Measurements from ENCODE around the gene ST3GAL3.
A peak's percentile ranks its signal among the peaks of the same experiment; 100 is the strongest.

Gene ST3GAL3

DNA sequence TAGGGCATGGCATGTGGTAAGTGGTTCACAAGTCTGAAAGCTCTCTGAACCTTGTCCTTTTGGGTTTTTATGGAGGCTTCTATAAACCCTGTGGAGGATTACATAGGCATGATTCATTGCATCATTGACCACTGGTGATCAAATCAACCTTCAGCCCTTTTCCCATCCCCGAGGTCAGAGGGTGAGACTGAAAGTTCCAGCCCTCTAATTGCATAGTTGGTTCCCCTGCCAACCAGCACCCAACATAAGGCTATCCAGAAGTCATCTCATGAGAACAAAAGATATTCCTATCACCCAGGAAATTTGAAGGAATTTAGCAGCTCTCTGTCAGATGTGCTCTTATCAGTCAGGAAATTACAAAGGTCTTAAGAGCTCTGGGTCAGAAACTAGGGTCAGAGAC is 136.8 kb downstream of the ST3GAL3 start:
- TF ChIP-seq, protein P1, sequence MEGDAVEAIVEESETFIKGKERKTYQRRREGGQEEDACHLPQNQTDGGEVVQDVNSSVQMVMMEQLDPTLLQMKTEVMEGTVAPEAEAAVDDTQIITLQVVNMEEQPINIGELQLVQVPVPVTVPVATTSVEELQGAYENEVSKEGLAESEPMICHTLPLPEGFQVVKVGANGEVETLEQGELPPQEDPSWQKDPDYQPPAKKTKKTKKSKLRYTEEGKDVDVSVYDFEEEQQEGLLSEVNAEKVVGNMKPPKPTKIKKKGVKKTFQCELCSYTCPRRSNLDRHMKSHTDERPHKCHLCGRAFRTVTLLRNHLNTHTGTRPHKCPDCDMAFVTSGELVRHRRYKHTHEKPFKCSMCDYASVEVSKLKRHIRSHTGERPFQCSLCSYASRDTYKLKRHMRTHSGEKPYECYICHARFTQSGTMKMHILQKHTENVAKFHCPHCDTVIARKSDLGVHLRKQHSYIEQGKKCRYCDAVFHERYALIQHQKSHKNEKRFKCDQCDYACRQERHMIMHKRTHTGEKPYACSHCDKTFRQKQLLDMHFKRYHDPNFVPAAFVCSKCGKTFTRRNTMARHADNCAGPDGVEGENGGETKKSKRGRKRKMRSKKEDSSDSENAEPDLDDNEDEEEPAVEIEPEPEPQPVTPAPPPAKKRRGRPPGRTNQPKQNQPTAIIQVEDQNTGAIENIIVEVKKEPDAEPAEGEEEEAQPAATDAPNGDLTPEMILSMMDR (conservative IDR thresholded peaks at IDR 0.05) = no peak
- no peak for TF ChIP-seq ZFX (IDR thresholded peaks at IDR 0.05)

DNA sequence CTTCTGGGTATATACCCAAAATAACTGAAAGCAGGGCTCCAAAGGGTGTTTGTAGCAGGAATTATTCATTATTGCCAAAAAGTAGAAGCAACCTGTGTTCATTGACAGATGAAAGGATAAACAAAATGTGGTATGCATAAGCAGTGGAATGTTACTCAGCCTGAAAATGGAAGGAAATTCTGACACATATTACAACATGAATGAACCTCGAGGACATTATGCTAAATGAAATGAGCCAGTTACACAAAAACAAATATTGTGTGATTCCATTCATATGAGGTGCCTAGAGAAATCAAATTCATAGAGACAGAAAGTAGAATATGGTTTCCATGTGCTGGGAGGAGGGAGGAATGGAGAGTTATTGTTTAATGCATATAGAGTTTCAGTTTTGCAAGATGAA is 140.0 kb downstream of the ST3GAL3 start:
- no peak overlapping the region for H3K27ac ChIP-seq
- TF ChIP-seq, protein P1 (conservative IDR thresholded peaks at IDR 0.05) = no peak
- TF ChIP-seq ZFX (IDR thresholded peaks at IDR 0.05) = no peak

More for the DNA sequence above, 136.8 kb downstream of the ST3GAL3 start:
- no peak overlapping the region for H3K27ac ChIP-seq

DNA sequence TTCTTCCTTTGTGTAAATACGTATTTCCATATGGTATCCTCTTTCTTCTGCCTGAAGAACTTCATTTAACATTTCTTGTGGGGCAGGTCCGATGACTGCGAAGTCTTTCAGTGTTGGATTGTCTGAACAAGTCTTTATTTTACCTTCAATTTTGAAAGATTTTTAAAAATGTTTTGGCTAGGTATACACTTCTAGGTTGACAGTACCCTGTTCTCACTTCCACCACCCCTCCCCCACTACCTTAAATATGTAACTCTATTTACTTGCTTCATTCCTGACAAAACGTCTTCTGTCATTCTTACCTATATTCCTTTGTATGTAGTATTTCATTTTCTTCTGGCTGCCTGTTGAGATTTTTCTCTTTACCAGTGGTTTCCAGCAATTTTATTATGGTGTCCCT is 140.5 kb downstream of the ST3GAL3 start:
- peak overlapping the region; percentile 35; the same call in 1 of the 2 replicates for H3K27ac ChIP-seq
- TF ChIP-seq ZFX (IDR thresholded peaks at IDR 0.05) = no peak
- TF ChIP-seq, protein P1 (conservative IDR thresholded peaks at IDR 0.05) = no peak

DNA sequence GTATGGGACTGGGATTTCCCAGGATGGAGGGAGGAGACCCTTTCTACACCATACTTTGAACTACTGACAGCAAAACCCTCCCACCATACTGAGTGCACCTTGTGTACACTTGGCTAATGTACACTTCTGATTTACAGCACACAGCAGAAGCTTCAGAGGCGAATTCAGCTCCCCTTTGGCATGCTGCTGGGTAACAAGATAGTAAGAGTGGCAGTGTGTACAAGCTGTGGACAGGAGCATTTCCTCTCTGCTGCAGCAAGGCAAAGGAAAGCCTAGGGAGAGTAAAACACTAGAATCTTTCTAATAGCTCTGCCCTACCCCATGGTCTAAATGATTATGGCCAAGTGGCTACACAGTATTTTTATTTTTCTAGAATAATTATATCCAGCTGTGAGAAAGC is 142.3 kb downstream of the ST3GAL3 start:
- H3K27ac ChIP-seq = no peak overlapping the region
- TF ChIP-seq ZFX (IDR thresholded peaks at IDR 0.05) = no peak
- TF ChIP-seq, protein P1 (conservative IDR thresholded peaks at IDR 0.05) = no peak

DNA sequence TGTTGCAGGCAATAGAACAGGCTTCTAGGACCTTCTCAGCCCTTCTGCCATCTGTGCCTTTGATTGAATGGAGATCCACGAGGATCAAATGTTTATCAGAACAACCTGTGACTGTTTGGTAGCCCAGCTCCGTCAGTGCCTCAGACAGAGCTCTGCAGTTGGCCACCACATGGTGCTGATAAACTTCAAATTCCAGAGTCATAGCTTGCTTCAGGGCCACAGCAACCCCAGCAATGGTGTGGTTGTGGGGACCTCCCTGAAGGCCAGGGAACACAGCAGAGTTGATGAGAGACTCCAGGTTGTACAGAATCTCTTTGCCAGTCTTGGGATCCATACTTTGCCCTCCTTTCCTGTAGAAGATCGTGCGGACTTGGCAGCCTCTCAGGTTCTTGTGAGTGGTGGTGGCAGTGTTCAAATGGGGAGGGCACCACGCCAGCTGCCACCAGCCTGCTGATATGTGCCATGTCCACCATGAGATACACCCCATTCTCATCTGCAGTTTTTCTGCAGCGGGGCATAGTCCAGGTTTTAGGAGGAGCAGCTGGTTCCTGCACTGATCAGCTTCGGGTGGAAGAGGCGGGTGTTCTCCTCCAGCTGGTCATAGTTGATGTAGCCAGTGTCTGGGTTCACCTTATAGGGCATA is 143.4 kb downstream of the ST3GAL3 start:
- TF ChIP-seq ZFX (IDR thresholded peaks at IDR 0.05) = no peak
- TF ChIP-seq, protein P1 (conservative IDR thresholded peaks at IDR 0.05) = no peak
- H3K27ac ChIP-seq = no peak overlapping the region

DNA sequence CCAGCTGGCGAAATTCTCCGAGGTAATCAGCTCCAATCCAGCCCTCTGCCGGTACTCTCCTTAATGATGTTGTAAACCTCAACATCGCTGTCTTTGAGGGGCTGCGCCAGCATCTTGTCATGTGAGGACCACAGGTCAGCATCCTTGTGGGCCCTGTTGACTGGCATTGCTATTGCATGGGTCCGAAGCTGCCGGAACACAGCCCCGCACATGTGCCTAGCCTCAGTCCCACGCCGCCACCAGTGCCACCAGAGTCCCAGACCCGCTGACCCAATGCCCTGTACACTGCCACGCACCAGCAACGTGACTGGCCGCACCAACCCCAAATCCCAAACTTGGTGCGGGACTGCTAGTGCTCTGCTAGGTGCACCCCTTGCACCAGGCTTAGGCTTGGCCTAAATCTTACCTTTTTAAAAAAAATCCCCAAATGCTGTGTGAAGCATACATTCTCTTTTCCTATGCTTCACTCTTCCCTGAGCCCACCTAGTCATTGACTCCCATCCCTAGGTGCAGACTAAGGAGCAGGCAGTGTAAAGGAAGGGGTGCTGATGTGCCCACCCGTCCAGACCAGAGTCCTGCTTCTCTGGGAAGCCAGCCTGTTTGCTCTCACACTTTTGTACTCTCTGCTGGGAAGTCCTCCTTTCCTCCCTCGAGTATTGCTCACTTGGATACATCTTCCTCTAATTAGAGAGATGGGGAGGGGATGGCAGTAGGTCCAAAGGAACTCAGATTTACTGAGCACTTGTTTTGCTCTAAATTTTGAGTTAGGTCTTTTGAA is 144.4 kb downstream of the ST3GAL3 start:
- H3K27ac ChIP-seq = no peak overlapping the region
- TF ChIP-seq, protein P1 (conservative IDR thresholded peaks at IDR 0.05) = no peak
- TF ChIP-seq ZFX (IDR thresholded peaks at IDR 0.05) = no peak

DNA sequence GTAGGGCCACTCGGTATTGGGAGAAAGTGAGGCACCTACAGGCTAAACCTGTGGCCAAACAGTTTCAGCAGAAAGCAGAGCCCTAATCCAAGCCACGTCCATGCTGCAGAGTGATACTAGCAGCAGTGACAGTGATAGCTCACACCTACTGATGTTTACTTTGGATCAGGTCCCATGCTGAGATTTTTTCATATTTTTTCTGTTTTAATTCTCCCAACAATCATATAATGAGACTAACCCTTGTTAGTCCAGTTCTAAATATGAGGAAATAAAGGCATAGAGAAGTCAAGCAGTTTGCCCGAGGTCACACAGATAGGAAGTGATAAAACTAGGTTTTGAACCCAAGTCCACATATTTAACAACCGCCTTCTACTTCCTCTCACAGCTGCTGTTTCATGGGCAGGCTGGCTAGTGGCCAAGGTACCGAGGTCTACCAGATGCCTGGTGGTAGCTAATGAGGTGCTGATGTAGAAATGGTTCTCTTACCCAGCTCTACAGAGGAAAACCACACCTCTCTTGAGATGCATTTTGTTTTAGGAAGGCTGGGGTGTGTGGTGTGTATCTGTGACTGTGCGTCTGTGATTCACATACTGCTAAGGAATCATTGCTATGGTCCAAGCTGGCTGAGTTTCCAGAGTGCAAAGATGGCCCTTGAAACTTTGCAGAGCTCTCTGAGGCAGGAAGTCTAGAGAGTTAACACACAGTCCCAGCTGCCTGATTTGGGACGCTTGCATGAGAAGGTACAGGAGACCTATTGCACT is 146.0 kb downstream of the ST3GAL3 start:
- TF ChIP-seq, protein P1 (conservative IDR thresholded peaks at IDR 0.05) = no peak
- TF ChIP-seq ZFX (IDR thresholded peaks at IDR 0.05) = no peak
- no peak overlapping the region for H3K27ac ChIP-seq

All from C4-2B (cell line).